Activated naive CD4-positive, alpha-beta T cell treated with anti-CD3 and anti-CD28 coated beads for 36 hours (primary cell): ENCODE data around the gene COL28A1. TPM values are rescaled to one million over a fixed set of nuclear protein-coding genes. Genes with fewer than 3 reads are reported as not detected.
A peak's percentile ranks its signal among the peaks of the same experiment; 100 is the strongest.

Experiments used
- CTCF ChIA-PET: fragments of 350-600 bp; sonication (Branson Sonifier 250); formaldehyde crosslinking; loops from one replicate; lab custom pipeline; 2021; ENCODE audit warnings: antibody characterized with exemption; lab: Charles Lee
- DNase-seq: peaks from one replicate; pipeline ENCODE4 v3.0.0-alpha.2; 2020
- H3K27ac Mint-ChIP-seq: one replicate; pipeline ENCODE4 v1.8.0; 2021; ENCODE audit warnings: mild to moderate bottlenecking, mixed read lengths
- H3K27me3 Mint-ChIP-seq: one replicate; pipeline ENCODE4 v1.8.0; 2021; ENCODE audit warnings: low read depth, mixed read lengths
- H3K36me3 Mint-ChIP-seq: one replicate; pipeline ENCODE4 v1.8.0; 2021; ENCODE audit warnings: low read depth, mixed read lengths
- H3K4me1 Mint-ChIP-seq: one replicate; pipeline ENCODE4 v1.8.0; 2021; ENCODE audit warnings: low read depth, mixed read lengths
- H3K4me3 Mint-ChIP-seq: one replicate; pipeline ENCODE4 v1.8.0; 2021; ENCODE audit warnings: mild to moderate bottlenecking, moderate library complexity, mixed read lengths
- H3K9me3 Mint-ChIP-seq: one replicate; pipeline ENCODE4 v1.8.0; 2021; ENCODE audit warnings: mixed read lengths
- intact Hi-C: fragments of 100-400 bp; cut with micrococcal nuclease; formaldehyde crosslinking; loops from one replicate; pipeline ENCODE4 v1.15.1; 2023
- total RNA-seq, 2 experiments: library from RNA; stranded (reverse); gene quantifications; one replicate each; pipeline ENCODE4 v1.2.3, GENCODE V29; 2021

The COL28A1 gene
- total RNA-seq, 2 experiments from 2014 or later: not detected

DNA sequence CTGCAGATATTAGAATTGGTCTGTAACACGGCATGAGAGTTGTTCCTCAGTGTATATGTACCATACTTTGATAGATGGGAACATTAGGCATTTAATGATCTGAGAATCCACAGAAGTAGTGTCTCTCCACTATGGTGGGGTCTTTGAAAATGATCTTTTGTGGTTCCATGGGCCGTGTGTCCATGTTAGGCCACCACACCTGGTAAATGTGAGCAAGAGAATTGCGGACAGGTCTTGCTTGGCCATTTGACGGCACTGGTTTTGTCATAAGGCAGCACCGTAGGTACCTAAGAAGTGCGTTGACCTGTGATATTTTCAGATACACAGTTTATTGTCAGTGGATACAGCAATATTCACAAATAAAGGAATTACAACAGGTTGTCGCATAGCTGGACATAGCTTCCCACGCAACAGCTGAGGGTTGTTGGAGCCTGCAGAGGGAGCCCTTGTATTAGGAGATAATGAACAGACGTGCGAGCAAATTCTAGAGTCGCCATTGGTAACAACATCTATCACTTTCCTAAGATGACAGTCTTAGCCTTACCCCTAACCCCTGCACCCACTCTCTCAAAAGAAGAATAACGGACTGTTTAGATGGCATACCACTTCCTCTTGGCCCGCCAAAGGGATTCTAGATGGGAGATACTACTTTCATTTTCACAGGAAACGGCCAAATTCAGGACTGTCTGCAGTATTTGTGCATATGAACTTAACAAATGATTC lies 111.4 kb downstream of the COL28A1 start:
- Mint-ChIP-seq H3K27me3 (no peaks in the 10 kb centered on the region), H3K4me3 (peak overlapping the region; percentile 42), H3K36me3 (no peaks in the 10 kb centered on the region), H3K27ac (no peak overlapping the region), H3K9me3 (no peaks in the 10 kb centered on the region), H3K4me1 (no peaks in the 10 kb centered on the region)
- intact Hi-C loops: loop anchor here (2.0 to 10.0 kb wide), 5 partner anchors 116 to 872 kb away; no protein-coding TSS in a partner anchor
- DNase-seq: peak; percentile 52
- CTCF ChIA-PET: interaction anchor here (0.6 to 1.2 kb wide), 4 partner anchors 9 to 793 kb away, joined by 3 to 4 read pairs (median 3); no protein-coding TSS in a partner anchor

DNA sequence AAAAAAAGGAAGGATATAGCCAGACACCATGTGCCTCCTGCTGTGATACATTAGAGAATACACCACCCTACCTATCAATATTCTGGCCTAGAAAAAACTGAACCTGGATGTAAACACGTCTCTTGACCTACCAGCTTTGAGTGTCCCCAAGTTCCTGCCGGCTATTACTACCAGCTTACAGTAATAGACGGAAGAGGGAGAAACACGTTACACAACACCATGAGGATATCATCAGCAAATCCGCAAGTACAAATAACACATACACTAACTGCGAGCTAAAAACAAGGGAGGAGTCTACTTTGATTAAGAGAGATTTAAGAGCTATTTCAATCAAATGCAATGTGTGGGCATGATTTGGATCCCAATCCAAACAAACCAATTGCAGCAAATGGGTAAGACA lies 113.0 kb downstream of the COL28A1 start:
- intact Hi-C loops: loop anchor here (5.0 to 10.0 kb wide), 2 partner anchors 320 to 342 kb away; no protein-coding TSS in a partner anchor
- Mint-ChIP-seq H3K27me3 (no peaks in the 10 kb centered on the region), H3K27ac (no peak overlapping the region)

DNA sequence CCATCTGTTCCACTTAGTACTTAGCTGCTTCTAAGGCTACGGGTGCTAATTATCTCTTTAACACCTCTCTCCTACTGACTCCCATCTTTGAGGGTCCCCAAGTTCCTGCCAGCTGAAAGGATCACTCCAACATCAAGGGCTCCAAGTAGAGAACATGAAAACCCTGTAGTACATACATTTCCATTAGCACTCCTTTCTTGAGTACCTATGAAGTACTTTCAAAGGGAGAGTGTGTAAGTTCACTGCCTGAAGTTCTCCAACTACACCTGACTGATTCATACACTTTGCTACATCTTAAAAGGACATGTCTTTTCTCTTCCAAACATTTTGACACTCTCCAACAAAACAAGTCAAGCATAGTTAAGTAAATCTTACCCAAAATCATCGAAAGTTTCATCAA lies 113.8 kb downstream of the COL28A1 start:
- CTCF ChIA-PET: interaction anchor here (2.3 kb wide), 1 partner anchor 14 kb away, joined by 6 read pairs; no protein-coding TSS in a partner anchor
- Mint-ChIP-seq H3K4me3 (no peak overlapping the region), H3K27me3 (no peaks in the 10 kb centered on the region), H3K27ac (no peak overlapping the region), H3K9me3 (no peaks in the 10 kb centered on the region), H3K36me3 (no peaks in the 10 kb centered on the region), H3K4me1 (no peaks in the 10 kb centered on the region)
- intact Hi-C loops: loop anchor here (5.0 to 10.0 kb wide), 2 partner anchors 320 to 343 kb away; no protein-coding TSS in a partner anchor
- no peak for DNase-seq

More for the DNA sequence above, 113.0 kb downstream of the COL28A1 start:
- H3K9me3 Mint-ChIP-seq: no peaks in the 10 kb centered on the region
- CTCF ChIA-PET: interaction anchor here (2.3 kb wide), 1 partner anchor 13 kb away, joined by 6 read pairs; no protein-coding TSS in a partner anchor
- no peak for DNase-seq
- no peaks in the 10 kb centered on the region for H3K4me1 Mint-ChIP-seq
- no peaks in the 10 kb centered on the region for H3K36me3 Mint-ChIP-seq
- no peak overlapping the region for H3K4me3 Mint-ChIP-seq

DNA sequence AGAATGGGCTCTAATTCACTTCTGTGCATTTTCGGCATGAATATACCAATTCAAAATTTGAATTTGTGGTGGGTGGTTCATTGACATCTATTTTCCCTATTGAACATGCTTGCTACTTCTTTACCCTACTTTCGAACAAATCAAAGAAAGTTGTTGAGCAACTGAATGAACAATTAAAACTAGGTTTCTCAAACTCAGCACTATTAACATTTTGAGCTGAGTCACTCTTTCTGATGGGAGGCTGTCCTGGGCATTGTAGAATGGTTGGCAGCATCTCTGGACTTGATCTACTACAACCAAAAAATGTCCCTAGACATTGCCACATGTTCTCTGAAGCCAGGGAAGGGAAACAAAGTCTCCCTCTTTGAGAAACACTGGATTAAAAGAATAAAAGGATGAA lies 116.7 kb downstream of the COL28A1 start:
- no peaks in the 10 kb centered on the region for H3K36me3 Mint-ChIP-seq
- H3K27ac Mint-ChIP-seq: no peak overlapping the region
- CTCF ChIA-PET: no interaction called here
- no peak overlapping the region for H3K4me3 Mint-ChIP-seq
- intact Hi-C loops: no loop called here
- DNase-seq: no peak
- peaks cover 5% of the 10 kb centered on the region for H3K4me1 Mint-ChIP-seq
- H3K9me3 Mint-ChIP-seq: no peaks in the 10 kb centered on the region
- no peaks in the 10 kb centered on the region for H3K27me3 Mint-ChIP-seq

DNA sequence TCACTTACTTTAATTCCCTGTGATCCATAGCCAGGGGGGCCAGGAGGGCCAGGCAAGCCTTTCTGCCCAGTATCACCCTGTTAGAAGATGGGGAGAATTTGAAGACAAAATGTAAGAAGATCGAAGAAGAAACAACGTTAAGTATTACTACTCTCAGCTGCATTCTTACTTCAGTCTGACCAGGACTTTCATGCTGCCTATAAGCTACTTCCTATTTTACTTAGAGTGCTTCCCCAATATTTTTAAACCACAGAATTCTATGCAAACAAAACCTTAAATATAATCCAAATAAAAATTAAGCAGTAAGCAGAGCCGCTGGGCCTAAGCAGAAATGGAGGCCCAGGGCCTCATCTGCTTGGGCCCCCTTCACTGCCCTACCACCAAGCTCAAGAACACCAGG lies 117.8 kb downstream of the COL28A1 start:
- CTCF ChIA-PET: interaction anchor here (0.6 to 2.1 kb wide), 2 partner anchors 72 to 315 kb away, joined by 3 to 6 read pairs; no protein-coding TSS in a partner anchor
- intact Hi-C loops: loop anchor here (2.0 kb wide), 1 partner anchor 235 kb away; the partner anchor contains the start of gene C1GALT1
- no peak for DNase-seq
- Mint-ChIP-seq H3K27me3 (no peaks in the 10 kb centered on the region), H3K36me3 (no peaks in the 10 kb centered on the region), H3K27ac (no peak overlapping the region), H3K9me3 (no peaks in the 10 kb centered on the region), H3K4me3 (no peak overlapping the region), H3K4me1 (peaks cover 5% of the 10 kb centered on the region)

DNA sequence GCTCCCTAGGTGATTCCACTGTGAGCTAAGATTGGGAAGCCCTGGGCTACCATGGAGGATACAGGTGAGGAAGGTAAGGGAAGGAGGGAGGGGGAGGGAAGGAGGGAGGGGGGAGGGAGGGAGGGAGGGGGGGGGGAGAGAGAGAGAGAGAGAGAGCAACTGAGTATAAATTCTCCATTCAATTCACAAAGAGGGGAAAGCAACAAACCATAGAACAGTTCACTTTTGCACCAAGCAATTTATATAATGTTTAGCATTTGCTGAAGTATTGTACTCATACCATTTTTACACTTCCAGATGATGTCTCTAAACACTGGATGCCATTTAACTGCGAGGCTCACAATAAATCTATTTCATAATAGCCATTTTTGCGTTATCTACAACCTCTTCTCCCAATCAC lies 118.3 kb downstream of the COL28A1 start:
- no peaks in the 10 kb centered on the region for H3K36me3 Mint-ChIP-seq
- no peak overlapping the region for H3K27ac Mint-ChIP-seq
- no peaks in the 10 kb centered on the region for H3K27me3 Mint-ChIP-seq
- intact Hi-C loops: loop anchor here (2.0 kb wide), 1 partner anchor 235 kb away; the partner anchor contains the start of gene C1GALT1
- no peak for DNase-seq
- CTCF ChIA-PET: interaction anchor here (0.6 to 2.1 kb wide), 3 partner anchors 71 to 314 kb away, joined by 3 to 6 read pairs (median 4); no protein-coding TSS in a partner anchor
- H3K4me3 Mint-ChIP-seq: no peak overlapping the region
- peaks cover 5% of the 10 kb centered on the region for H3K4me1 Mint-ChIP-seq
- H3K9me3 Mint-ChIP-seq: no peaks in the 10 kb centered on the region

DNA sequence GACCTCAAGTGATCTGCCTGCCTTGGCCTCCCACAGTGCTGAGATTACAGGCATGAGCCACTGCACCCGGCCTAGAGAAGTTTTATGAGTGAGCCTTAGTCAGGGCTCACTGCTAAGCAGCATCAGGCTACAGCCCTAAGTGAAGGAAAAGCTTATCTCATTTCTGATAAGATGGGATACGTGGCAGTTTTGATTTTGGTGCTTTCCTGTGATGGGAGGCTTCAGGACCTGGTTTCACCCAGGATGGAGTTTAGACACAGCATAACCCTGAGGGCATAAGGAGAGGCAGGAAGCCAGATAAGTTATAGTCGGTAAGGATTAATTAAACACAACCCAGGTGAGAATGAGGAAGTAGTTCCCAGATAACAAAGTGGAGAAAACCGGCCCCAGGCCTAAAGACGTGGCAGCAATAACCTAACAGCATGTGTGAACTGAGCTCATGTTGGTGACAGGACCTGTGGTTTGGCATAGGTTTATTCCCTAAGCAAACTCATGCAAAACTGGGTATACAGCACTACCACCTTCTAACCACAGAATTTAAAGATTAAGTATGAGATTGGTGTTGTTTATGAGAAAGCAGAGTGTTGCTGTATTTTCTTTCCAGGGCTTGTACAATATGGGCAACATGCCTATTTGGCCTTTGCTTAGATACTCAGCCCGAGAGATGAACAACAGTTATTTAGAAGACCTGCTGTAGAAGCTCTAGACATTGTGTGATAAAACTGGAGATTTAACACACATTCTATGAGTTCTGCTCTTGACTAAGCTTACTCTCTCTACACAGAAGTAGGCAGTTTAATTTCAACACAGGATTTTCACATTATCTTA lies 119.4 kb downstream of the COL28A1 start:
- H3K9me3 Mint-ChIP-seq: no peaks in the 10 kb centered on the region
- CTCF ChIA-PET: interaction anchor here (0.6 to 2.1 kb wide), 5 partner anchors 19 to 524 kb away, joined by 3 to 6 read pairs (median 4); no protein-coding TSS in a partner anchor
- no peaks in the 10 kb centered on the region for H3K27me3 Mint-ChIP-seq
- peak overlapping the region; percentile 22 for H3K27ac Mint-ChIP-seq
- intact Hi-C loops: loop anchor here (2.0 kb wide), 1 partner anchor 233 kb away; the partner anchor contains the start of gene C1GALT1
- peak; percentile 22 for DNase-seq
- H3K4me3 Mint-ChIP-seq: no peak overlapping the region
- no peaks in the 10 kb centered on the region for H3K36me3 Mint-ChIP-seq
- peaks cover 5% of the 10 kb centered on the region for H3K4me1 Mint-ChIP-seq

DNA sequence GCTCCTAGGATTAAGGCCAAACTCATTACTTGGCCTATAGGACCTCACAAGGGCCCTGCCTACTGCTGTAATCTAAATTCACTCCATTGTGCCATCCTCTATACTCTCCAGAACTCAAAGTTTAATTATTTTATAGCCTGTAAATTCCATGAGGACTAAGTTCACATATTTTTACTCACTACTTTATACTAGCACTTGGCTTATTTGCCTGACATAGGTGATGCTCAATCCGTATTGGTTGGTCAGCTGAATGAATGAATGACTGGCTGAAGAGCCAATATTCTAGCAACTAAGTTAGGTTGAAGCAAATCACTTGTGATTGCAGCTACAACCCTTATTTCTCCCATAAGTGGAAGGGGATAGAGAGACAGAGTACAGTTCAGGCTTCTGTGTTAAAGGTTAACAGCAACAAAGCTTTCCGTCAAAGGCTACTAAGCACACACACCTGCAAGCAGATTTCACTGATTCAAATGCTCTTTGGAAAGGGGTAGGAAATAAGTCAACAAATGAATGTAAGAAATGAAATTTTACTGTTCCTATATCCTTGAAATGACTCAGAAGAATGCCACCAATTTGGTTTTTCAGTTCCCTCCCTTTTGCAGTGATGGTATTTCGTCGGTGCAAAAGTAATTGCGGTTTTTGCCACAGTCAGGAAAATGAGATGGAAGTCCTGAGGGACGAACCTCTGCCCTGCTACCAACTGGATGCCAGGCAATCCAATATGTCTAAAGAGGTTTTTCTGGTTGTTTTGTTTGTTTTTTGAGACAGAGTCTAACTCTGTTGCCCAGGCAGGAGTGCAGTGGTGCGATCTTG lies 120.7 kb downstream of the COL28A1 start:
- peaks cover 5% of the 10 kb centered on the region for H3K4me1 Mint-ChIP-seq
- H3K4me3 Mint-ChIP-seq: no peak overlapping the region
- no peaks in the 10 kb centered on the region for H3K9me3 Mint-ChIP-seq
- no peak for DNase-seq
- no peaks in the 10 kb centered on the region for H3K27me3 Mint-ChIP-seq
- CTCF ChIA-PET: no interaction called here
- intact Hi-C loops: no loop called here
- no peak overlapping the region for H3K27ac Mint-ChIP-seq
- no peaks in the 10 kb centered on the region for H3K36me3 Mint-ChIP-seq

DNA sequence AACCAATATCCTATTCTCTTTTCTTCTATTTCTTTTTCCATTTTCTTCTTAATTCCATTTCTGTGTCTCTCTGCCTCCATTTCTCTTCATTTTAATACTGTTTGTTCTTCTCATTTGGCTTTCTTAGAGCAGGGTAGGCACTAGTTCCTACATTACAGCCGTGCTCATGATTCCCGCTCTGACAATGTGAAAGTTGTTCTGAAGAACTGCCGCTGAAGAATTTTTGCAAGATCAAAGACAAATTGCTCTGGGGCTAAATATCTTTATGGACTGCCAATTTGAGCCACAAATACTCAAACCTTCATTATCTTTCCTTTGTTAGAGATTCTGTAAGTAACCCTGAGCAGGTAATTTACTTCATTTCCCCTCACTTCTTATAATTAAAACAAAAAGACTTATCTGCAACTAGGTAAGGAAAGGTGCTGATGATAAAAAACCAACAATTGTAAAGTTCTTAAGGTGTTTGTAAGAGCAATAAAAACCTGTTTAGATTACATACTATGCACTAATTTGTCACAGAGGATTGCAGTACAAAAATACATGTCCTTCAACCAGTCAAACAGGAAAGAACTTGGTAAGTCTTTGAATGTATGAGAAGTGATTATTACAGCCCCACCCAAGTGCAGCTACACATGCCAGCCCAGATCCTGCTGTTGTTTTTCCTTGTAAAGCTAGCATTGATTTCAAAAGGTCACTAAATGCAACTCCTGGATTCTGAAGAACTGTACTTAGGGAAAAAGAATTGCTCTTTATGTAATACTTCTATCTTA lies 127.5 kb downstream of the COL28A1 start:
- no peak overlapping the region for H3K27ac Mint-ChIP-seq
- H3K36me3 Mint-ChIP-seq: peaks cover 4% of the 10 kb centered on the region
- intact Hi-C loops: no loop called here
- peaks cover 10% of the 10 kb centered on the region for H3K9me3 Mint-ChIP-seq
- DNase-seq: no peak
- CTCF ChIA-PET: interaction anchor here (0.8 kb wide), 1 partner anchor 304 kb away, joined by 5 read pairs; no protein-coding TSS in a partner anchor
- H3K4me3 Mint-ChIP-seq: no peak overlapping the region
- H3K27me3 Mint-ChIP-seq: no peaks in the 10 kb centered on the region
- H3K4me1 Mint-ChIP-seq: peaks cover 3% of the 10 kb centered on the region

DNA sequence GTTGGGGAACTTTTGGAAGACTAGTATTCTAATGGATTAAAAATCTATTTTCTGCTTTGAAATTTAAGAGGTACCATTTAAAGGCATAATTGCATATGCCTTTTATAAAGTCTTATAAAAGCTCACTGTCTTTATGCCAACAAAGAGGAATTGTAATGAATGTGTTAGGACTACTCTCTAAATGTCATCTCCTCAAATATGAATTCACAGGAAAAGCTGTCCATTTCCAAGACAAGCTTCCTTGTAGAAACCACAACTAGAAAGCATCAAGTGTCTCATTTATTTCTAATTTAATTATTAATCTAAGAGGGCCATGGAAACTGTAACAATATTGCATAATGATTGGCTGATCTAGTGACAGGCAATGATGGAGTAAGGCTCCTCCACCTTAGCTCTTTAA lies 130.2 kb downstream of the COL28A1 start:
- Mint-ChIP-seq H3K4me3 (no peak overlapping the region), H3K36me3 (peaks cover 4% of the 10 kb centered on the region), H3K27ac (no peak overlapping the region), H3K27me3 (peaks cover 2% of the 10 kb centered on the region), H3K4me1 (peaks cover 3% of the 10 kb centered on the region), H3K9me3 (peaks cover 10% of the 10 kb centered on the region)
- intact Hi-C loops: no loop called here
- no peak for DNase-seq
- CTCF ChIA-PET: interaction anchor here (1.0 kb wide), 1 partner anchor 302 kb away, joined by 3 read pairs; no protein-coding TSS in a partner anchor

DNA sequence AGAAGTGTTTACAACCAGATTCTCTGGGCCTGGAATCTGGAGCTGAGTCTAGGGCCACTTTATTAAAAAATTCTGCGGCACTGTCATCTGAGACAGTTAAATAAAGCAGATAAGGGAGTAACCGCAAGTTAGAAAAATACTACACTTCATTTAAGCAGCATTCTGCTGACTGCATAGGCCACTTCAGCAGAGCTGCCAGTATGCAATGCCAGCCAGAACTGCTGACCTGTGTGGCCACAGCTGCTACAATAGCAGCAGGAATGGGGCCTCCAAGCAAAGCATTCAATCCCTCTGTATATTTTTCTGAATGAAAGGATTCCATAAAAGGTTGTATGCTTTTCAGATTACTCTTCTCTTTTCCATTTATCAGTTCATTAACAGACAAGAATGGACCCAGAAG lies 136.0 kb downstream of the COL28A1 start:
- Mint-ChIP-seq H3K27ac (no peak overlapping the region), H3K4me3 (no peak overlapping the region), H3K9me3 (no peaks in the 10 kb centered on the region), H3K27me3 (peaks cover 2% of the 10 kb centered on the region), H3K36me3 (no peaks in the 10 kb centered on the region), H3K4me1 (no peaks in the 10 kb centered on the region)
- CTCF ChIA-PET: no interaction called here
- intact Hi-C loops: no loop called here
- DNase-seq: no peak
